A549 (cell line): ENCODE measurements around the gene ITGAL. TPM values are rescaled to one million over a fixed set of nuclear protein-coding genes. Genes with fewer than 3 reads are reported as not detected.

Source experiments
- ATAC-seq, 2 experiments: fragments of 200-7000 bp in 1 of 2; fragments of >200 bp in 1 of 2; cut with Nextera tagmentation in 1 of 2; cut with Tn5 transposase in 1 of 2; 3 replicates each; pipeline versions ENCODE4 v1.8.0 to v1.9.1; 2018 to 2020; ENCODE audit warnings: mild to moderate bottlenecking in 1 of 2, moderate library complexity in 1 of 2
- CTCF ChIA-PET: fragments of 300-600 bp; sonication (Branson Sonifier 250); formaldehyde crosslinking; extraction: SDS; loops from one replicate; lab custom pipeline; 2021; ENCODE audit warnings: antibody characterized with exemption, inconsistent platforms; lab: Yijun Ruan, JAX
- POLR2A ChIA-PET: fragments of 350-600 bp; formaldehyde crosslinking; extraction: SDS; loops from one replicate; lab custom pipeline; 2021; ENCODE audit warnings: antibody characterized with exemption, inconsistent platforms; lab: Yijun Ruan, JAX
- DNase-seq, 2 experiments: peaks; one replicate each; pipeline versions ENCODE4 v3.0.0 to v3.0.0-alpha.2; 2011 to 2016; ENCODE audit warnings: low read depth in 1 of 2, low spot score in 1 of 2
- FAIRE-seq: peaks from 2 replicates; lab custom pipeline; 2011; peaks lifted over from hg19 to GRCh38; lab: Jason Lieb, UNC
- H3K27ac ChIP-seq, 2 experiments: fragments of >200 bp; sonication (Bioruptor Twin); formaldehyde crosslinking; 3 replicates each; pipeline ENCODE4 v1.5.1; 2016 to 2017
- H3K4me1 ChIP-seq: fragments of >200 bp; sonication (Bioruptor Twin); formaldehyde crosslinking; 3 replicates; pipeline ENCODE4 v1.6.1; 2016
- H3K4me2 ChIP-seq: fragments of >200 bp; sonication (Bioruptor Twin); formaldehyde crosslinking; 3 replicates; pipeline ENCODE4 v1.6.1; 2016
- H3K4me3 ChIP-seq: fragments of >200 bp; sonication (Bioruptor Twin); formaldehyde crosslinking; 3 replicates; pipeline ENCODE4 v1.5.1; 2016
- H3K9me3 ChIP-seq: fragments of >200 bp; sonication (Bioruptor Twin); formaldehyde crosslinking; 3 replicates; pipeline ENCODE4 v1.6.1; 2016
- ATOH8 ChIP-seq: fragments of 250-450 bp; sonication (Bioruptor Pico); IDR thresholded peaks from 2 replicates; pipeline ENCODE4 v1.5.0; 2020; ENCODE audit warnings: low read depth, mild to moderate bottlenecking, moderate library complexity
- BHLHE40 ChIP-seq: IDR thresholded peaks from 2 replicates; pipeline ENCODE4 v1.6.1; 2012; ENCODE audit warnings: low read depth, low read length, inconsistent platforms
- CHD2 ChIP-seq: fragments of 150-350 bp; IDR thresholded peaks from 2 replicates; pipeline ENCODE4 v1.6.1; 2014; ENCODE audit warnings: low read length; ENCODE audit not compliant: partially characterized antibody
- EP300 ChIP-seq, 2 experiments: fragments of >200 bp; sonication (Bioruptor Twin); formaldehyde crosslinking; IDR thresholded peaks; 2 replicates in 1 of 2; 3 replicates in 1 of 2; pipeline ENCODE4 v1.6.1; 2016 to 2017
- FOSB ChIP-seq: fragments of 250-450 bp; sonication (Bioruptor Pico); IDR thresholded peaks from 2 replicates; pipeline ENCODE4 v1.5.0; 2020; ENCODE audit warnings: mild to moderate bottlenecking, moderate library complexity
- FOSL2 ChIP-seq, 2 experiments: fragments of 450-650 bp in 1 of 2; fragments of >200 bp in 1 of 2; sonication (Bioruptor Twin) in 1 of 2; formaldehyde crosslinking; IDR thresholded peaks; 2 replicates each; pipeline versions ENCODE4 v1.5.0 to v1.6.1; 2016 to 2020; ENCODE audit warnings: mild to moderate bottlenecking in 1 of 2, moderate library complexity in 1 of 2
- HMGXB4 ChIP-seq: fragments of 250-450 bp; sonication (Bioruptor Pico); IDR thresholded peaks from 2 replicates; pipeline ENCODE4 v1.5.0; 2021; ENCODE audit warnings: mild to moderate bottlenecking, moderate library complexity, borderline replicate concordance
- HOXA7 ChIP-seq: fragments of 250-450 bp; sonication (Bioruptor Pico); IDR thresholded peaks from 2 replicates; pipeline ENCODE4 v1.5.0; 2020; ENCODE audit warnings: mild to moderate bottlenecking, moderate library complexity
- HOXB5 ChIP-seq: fragments of 250-450 bp; sonication (Bioruptor Pico); IDR thresholded peaks from 2 replicates; pipeline ENCODE4 v1.5.0; 2020; ENCODE audit warnings: mild to moderate bottlenecking, moderate library complexity
- KDM1A ChIP-seq: fragments of 200-600 bp; sonication (generic); IDR thresholded peaks from 2 replicates; pipeline ENCODE4 v1.6.1; 2016; ENCODE audit warnings: low read depth, mild to moderate bottlenecking
- KDM5A ChIP-seq: fragments of 200-600 bp; sonication (generic); IDR thresholded peaks from 2 replicates; pipeline ENCODE4 v1.6.1; 2016; ENCODE audit warnings: antibody characterized with exemption, mild to moderate bottlenecking
- MAFK ChIP-seq: fragments of 450-650 bp; IDR thresholded peaks from 2 replicates; pipeline ENCODE4 v1.6.1; 2014; ENCODE audit not compliant: partially characterized antibody
- MAZ ChIP-seq: fragments of 150-350 bp; IDR thresholded peaks from 2 replicates; pipeline ENCODE4 v1.6.1; 2014; ENCODE audit warnings: antibody characterized with exemption, low read depth, low read length, borderline replicate concordance
- PBX3 ChIP-seq: IDR thresholded peaks from 2 replicates; pipeline ENCODE4 v1.6.1; 2012
- PHF8 ChIP-seq: fragments of 200-600 bp; sonication (generic); IDR thresholded peaks from 2 replicates; pipeline ENCODE4 v1.6.1; 2016; ENCODE audit warnings: low read depth, mild to moderate bottlenecking, antibody characterized with exemption, moderate library complexity, borderline replicate concordance
- POLR2AphosphoS2 ChIP-seq: conservative IDR thresholded peaks from 2 replicates; pipeline ENCODE4 v1.6.1; 2012; ENCODE audit warnings: low read length, improper control_type of control experiment, inconsistent platforms
- RCOR1 ChIP-seq: fragments of 150-350 bp; IDR thresholded peaks from 2 replicates; pipeline ENCODE4 v1.6.1; 2014; ENCODE audit warnings: antibody characterized with exemption, low read length, low read depth
- RNF2 ChIP-seq: fragments of 200-600 bp; sonication (generic); IDR thresholded peaks from 2 replicates; pipeline ENCODE4 v1.6.1; 2016; ENCODE audit warnings: low read depth, mild to moderate bottlenecking, antibody characterized with exemption, moderate library complexity, borderline replicate concordance
- ZNF302 ChIP-seq: fragments of 250-450 bp; sonication (Bioruptor Pico); IDR thresholded peaks from 2 replicates; pipeline ENCODE4 v1.9.0; 2021; ENCODE audit warnings: inconsistent platforms, mild to moderate bottlenecking, moderate library complexity
- WGBS: methylation state at CpG from one replicate; pipeline ENCODE4 v1.1.6; 2017; ENCODE audit errors: missing lambda C conversion rate; 5-methylcytosine and 5-hydroxymethylcytosine counted together
- polyA plus RNA-seq, 4 experiments: library from polyadenylated mRNA; depleted of rRNA in 3 of 4; stranded (reverse); fragments of >200 nt; fragmentation: RNase III in 1 of 4; extraction: RNeasy Plus Mini Kit Qiagen cat#74134 plus additional on column Dnase treatment in 1 of 4; gene quantifications; 2 replicates in 3 of 4; 3 replicates in 1 of 4; pipeline ENCODE4 v1.2.3, GENCODE V29; 2011 to 2017
- TF ChIP-seq, protein P1 (sequence below): fragments of >200 bp; sonication (Bioruptor Twin); formaldehyde crosslinking; IDR thresholded peaks from 3 replicates; pipeline ENCODE4 v1.5.1; 2016
- TF ChIP-seq, protein P2 (sequence below): fragments of >200 bp; sonication (Bioruptor Twin); formaldehyde crosslinking; IDR thresholded peaks from 3 replicates; pipeline ENCODE4 v1.6.1; 2016
- TF ChIP-seq, protein P3 (sequence below): fragments of >200 bp; sonication (Bioruptor Twin); formaldehyde crosslinking; IDR thresholded peaks from 2 replicates; pipeline ENCODE4 v1.6.1; 2016

ITGAL gene
- polyA plus RNA-seq, 2 of the 4 experiments (the other 2 are of a cell fraction): 0.17 to 0.94 TPM

DNA sequence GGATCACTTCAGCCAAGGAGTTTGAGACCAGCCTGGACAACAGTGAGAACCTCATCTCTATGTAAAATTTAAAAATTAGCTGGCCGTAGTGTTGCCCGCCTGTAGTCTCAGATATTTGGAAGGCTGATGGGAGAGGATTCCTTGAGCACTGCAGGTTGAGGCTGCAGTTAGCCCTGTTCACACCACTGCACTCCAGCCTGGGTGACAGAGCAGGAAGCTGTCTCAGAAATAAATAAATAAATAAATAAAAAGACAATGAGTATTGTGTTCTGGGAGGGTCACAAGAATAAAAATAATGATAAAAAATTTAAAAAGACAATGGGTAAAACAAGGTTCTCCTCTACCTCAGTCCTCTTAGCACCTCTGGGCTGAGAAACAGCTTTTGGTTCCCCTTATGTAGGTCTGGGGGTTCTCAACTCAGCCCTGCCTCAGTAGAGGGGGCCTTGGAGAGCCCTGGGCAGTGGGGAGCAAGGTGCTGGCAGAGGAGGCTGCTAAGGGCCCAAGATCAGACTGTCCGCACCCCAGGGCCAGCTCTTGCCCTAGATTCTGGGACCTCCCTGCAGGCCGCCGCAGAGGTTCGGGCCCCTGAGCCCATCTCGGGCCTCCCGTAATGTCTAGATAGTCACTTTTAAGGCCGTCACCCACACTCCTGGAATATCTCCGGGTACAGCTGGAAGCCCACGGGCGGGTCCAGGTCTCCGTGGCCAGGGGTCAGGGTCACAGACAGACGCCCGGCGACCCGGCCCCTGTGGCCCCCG, 82.2 kb downstream of the ITGAL start:
- Histone ChIP-seq H3K4me2 (no peak overlapping the region), H3K27ac (no peak overlapping the region), H3K4me1 (peaks cover 6% of the 10 kb centered on the region; the same call in 1 of the 3 replicates), H3K4me3 (no peak overlapping the region), H3K9me3 (no peaks in the 10 kb centered on the region)
- ATAC-seq (no peak), FAIRE-seq (no peak), DNase-seq (no peak)
- 96% methylated on average over 17 of the region's 18 CpGs for WGBS
- ChIA-PET CTCF (interaction anchor here (1.1 to 3.0 kb wide), 4 partner anchors 13 to 125 kb away, joined by 4 to 10 read pairs (median 7); partner anchors contain the start of gene DCTPP1), POLR2A (no interaction called here)
- TF ChIP-seq, protein P1, sequence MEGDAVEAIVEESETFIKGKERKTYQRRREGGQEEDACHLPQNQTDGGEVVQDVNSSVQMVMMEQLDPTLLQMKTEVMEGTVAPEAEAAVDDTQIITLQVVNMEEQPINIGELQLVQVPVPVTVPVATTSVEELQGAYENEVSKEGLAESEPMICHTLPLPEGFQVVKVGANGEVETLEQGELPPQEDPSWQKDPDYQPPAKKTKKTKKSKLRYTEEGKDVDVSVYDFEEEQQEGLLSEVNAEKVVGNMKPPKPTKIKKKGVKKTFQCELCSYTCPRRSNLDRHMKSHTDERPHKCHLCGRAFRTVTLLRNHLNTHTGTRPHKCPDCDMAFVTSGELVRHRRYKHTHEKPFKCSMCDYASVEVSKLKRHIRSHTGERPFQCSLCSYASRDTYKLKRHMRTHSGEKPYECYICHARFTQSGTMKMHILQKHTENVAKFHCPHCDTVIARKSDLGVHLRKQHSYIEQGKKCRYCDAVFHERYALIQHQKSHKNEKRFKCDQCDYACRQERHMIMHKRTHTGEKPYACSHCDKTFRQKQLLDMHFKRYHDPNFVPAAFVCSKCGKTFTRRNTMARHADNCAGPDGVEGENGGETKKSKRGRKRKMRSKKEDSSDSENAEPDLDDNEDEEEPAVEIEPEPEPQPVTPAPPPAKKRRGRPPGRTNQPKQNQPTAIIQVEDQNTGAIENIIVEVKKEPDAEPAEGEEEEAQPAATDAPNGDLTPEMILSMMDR: no peak
- no peak for TF ChIP-seq HOXB5 (CRISPR knock-in tag)
- TF ChIP-seq, protein P2, sequence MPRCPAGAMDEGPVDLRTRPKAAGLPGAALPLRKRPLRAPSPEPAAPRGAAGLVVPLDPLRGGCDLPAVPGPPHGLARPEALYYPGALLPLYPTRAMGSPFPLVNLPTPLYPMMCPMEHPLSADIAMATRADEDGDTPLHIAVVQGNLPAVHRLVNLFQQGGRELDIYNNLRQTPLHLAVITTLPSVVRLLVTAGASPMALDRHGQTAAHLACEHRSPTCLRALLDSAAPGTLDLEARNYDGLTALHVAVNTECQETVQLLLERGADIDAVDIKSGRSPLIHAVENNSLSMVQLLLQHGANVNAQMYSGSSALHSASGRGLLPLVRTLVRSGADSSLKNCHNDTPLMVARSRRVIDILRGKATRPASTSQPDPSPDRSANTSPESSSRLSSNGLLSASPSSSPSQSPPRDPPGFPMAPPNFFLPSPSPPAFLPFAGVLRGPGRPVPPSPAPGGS: no peak
- no peak for TF ChIP-seq POLR2AphosphoS2
- no peak for TF ChIP-seq CHD2
- no peak for TF ChIP-seq RCOR1
- TF ChIP-seq FOSL2 (IDR thresholded peaks at IDR 0.05): no peak
- TF ChIP-seq FOSL2 (CRISPR knock-in tag; IDR thresholded peaks at IDR 0.05): no peak
- no peak for TF ChIP-seq MAFK

DNA sequence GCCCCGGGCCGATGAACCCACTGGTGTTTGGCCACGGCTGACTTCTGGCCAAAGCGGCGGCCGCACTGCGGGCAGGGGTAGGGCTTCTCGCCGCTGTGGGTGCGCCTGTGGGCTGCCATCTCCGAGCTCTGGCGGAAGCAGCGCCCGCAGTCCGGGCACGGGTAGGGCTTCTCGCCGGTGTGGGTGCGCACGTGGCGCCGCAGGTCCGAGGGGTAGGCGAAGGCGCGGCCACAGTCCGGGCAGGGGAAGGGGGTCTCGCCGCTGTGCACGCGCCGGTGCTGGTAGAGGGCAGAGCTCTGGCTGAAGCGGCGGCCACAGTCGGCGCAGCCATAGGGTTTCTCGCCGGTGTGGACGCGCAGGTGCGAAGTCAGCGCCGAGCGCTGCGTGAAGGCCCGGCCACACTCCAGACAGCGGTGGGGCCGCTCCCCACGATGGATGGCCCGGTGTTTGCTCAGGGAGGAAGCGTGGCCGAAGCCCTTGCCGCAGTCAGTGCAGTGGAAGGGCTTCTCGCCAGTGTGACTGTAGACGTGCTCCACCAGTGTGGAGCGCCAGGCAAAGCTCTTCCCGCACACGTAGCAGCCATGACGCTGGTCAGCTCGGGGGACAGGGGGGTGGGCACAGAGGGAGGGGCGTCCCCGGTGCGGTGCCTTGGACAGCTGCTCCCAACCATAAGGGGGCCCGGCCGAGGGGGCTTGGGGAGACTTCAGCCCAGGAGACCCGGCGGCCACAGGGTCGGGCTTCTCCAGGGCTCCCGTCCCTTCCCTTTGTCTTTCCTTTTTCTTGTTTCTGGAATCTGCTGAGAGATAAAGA, 83.0 kb downstream of the ITGAL start:
- ChIA-PET POLR2A (no interaction called here), CTCF (interaction anchor here (0.6 to 3.0 kb wide), 5 partner anchors 13 to 126 kb away, joined by 3 to 10 read pairs (median 6); partner anchors contain the start of gene DCTPP1)
- Histone ChIP-seq H3K4me2 (no peak overlapping the region), H3K9me3 (no peaks in the 10 kb centered on the region), H3K4me1 (peaks cover 4% of the 10 kb centered on the region; the same call in 1 of the 3 replicates), H3K4me3 (no peak overlapping the region), H3K27ac (no peak overlapping the region)
- DNase-seq (no peak), ATAC-seq (no peak), FAIRE-seq (no peak)
- 96% methylated on average over 33 of the region's 69 CpGs for WGBS
- TF ChIP-seq FOSL2 (IDR thresholded peaks at IDR 0.05) (no peak), FOSL2 (CRISPR knock-in tag; IDR thresholded peaks at IDR 0.05) (no peak), MAFK (no peak), ZNF302 (CRISPR knock-in tag) (no peak), HOXA7 (no peak)

DNA sequence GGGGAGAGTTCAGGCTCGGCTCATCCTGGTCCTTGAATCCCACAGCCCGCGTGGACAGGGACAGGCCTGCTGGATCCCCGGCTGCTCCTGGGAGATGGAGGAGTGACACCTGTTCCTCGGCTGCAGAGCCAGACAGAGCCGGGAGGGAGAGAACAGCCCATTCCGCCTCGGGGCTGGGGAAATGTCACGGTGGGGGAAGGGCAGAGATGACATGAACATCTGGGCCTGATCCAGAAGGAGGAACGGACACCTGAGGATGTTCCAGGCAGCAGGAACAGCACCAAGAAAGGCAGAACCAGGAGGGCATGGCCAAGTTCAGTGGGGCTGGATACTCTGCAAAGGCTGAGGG, 83.6 kb downstream of the ITGAL start:
- Histone ChIP-seq H3K27ac (no peak overlapping the region), H3K4me1 (peaks cover 4% of the 10 kb centered on the region; the same call in 1 of the 3 replicates), H3K9me3 (no peaks in the 10 kb centered on the region), H3K4me2 (no peak overlapping the region), H3K4me3 (no peak overlapping the region)
- CTCF ChIA-PET: interaction anchor here (0.6 to 1.8 kb wide), 3 partner anchors 15 to 126 kb away, joined by 3 to 8 read pairs (median 3); partner anchors contain the start of gene DCTPP1
- FAIRE-seq (no peak), DNase-seq (no peak), ATAC-seq (no peak)
- POLR2A ChIA-PET: no interaction called here
- 85% methylated on average over 9 of the region's 10 CpGs for WGBS
- TF ChIP-seq PHF8: no peak
- TF ChIP-seq HOXB5 (CRISPR knock-in tag): no peak
- no peak for TF ChIP-seq HMGXB4
- no peak for TF ChIP-seq KDM1A
- no peak for TF ChIP-seq MAFK
- no peak for TF ChIP-seq EP300 (IDR thresholded peaks at IDR 0.05)
- no peak for TF ChIP-seq POLR2AphosphoS2
- TF ChIP-seq, protein P3, sequence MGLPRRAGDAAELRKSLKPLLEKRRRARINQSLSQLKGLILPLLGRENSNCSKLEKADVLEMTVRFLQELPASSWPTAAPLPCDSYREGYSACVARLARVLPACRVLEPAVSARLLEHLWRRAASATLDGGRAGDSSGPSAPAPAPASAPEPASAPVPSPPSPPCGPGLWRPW: no peak
- TF ChIP-seq BHLHE40: no peak
- no peak for TF ChIP-seq ATOH8
- no peak for TF ChIP-seq MAZ
- TF ChIP-seq CHD2: no peak
- TF ChIP-seq ZNF302 (CRISPR knock-in tag): no peak
- no peak for TF ChIP-seq PBX3
- no peak for TF ChIP-seq KDM5A
- no peak for TF ChIP-seq RNF2
- TF ChIP-seq FOSB (CRISPR knock-in tag): no peak
